SK-N-SH treated with all-trans-retinoic acid at 6 μM for 48 hours (cell line): ENCODE measurements around the gene LYRM1.

Experiments used
- PPARA ChIP-seq: fragments of 250-450 bp; sonication (Bioruptor Pico); IDR thresholded peaks from 2 replicates; pipeline ENCODE4 v1.5.0; 2020; ENCODE audit warnings: mild to moderate bottlenecking, borderline replicate concordance
- TCF4 ChIP-seq: fragments of 250-450 bp; sonication (Bioruptor Pico); IDR thresholded peaks from 2 replicates; pipeline ENCODE4 v1.8.0; 2021; ENCODE audit warnings: mild to moderate bottlenecking, moderate library complexity, borderline replicate concordance
- ZC3H10 ChIP-seq: fragments of 250-450 bp; sonication (Bioruptor Pico); IDR thresholded peaks from 2 replicates; pipeline ENCODE4 v1.5.1; 2021; ENCODE audit warnings: mild to moderate bottlenecking, moderate library complexity
- ZFP3 ChIP-seq: fragments of 250-450 bp; sonication (Bioruptor Pico); IDR thresholded peaks from 2 replicates; pipeline ENCODE4 v1.5.0; 2020; ENCODE audit warnings: mild to moderate bottlenecking, moderate library complexity
- TF ChIP-seq, protein P1 (sequence below): fragments of 250-450 bp; sonication (Bioruptor Pico); IDR thresholded peaks from 2 replicates; pipeline ENCODE4 v1.8.0; 2020; ENCODE audit warnings: mild to moderate bottlenecking, moderate library complexity, borderline replicate concordance

DNA sequence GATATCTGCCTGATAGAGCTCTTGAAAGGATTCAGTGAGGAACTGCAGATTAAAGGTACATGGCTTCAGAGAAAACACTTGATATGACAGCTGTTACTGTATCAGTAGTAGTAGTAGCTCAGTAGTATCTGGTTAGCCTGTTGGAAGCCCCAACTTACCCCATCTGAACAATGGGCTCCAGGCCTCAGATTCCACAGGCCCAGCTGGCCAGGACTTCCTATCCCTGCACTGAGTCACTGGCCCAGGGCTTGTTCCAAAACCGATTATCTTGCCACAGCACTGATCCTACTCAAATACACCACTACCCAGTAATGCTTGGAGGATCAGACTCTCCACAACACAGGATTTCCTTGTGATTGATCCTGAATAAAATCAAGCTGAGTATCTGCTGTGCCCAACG, 33.0 kb upstream of the LYRM1 start:
- TF ChIP-seq TCF4, result no peak
- no peak for TF ChIP-seq ZC3H10 (CRISPR knock-in tag)
- TF ChIP-seq PPARA, result no peak
- TF ChIP-seq ZFP3 (CRISPR knock-in tag), result no peak
- TF ChIP-seq, protein P1, sequence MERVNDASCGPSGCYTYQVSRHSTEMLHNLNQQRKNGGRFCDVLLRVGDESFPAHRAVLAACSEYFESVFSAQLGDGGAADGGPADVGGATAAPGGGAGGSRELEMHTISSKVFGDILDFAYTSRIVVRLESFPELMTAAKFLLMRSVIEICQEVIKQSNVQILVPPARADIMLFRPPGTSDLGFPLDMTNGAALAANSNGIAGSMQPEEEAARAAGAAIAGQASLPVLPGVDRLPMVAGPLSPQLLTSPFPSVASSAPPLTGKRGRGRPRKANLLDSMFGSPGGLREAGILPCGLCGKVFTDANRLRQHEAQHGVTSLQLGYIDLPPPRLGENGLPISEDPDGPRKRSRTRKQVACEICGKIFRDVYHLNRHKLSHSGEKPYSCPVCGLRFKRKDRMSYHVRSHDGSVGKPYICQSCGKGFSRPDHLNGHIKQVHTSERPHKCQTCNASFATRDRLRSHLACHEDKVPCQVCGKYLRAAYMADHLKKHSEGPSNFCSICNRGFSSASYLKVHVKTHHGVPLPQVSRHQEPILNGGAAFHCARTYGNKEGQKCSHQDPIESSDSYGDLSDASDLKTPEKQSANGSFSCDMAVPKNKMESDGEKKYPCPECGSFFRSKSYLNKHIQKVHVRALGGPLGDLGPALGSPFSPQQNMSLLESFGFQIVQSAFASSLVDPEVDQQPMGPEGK (CRISPR knock-in tag), result no peak
